Left colon (tissue), 2 donors: ENCODE results near the gene ST8SIA6. TPM values are rescaled to one million over a fixed set of nuclear protein-coding genes. Genes with fewer than 3 reads are reported as not detected.
"Not testable (repeated sequence)": the region's sequence is repeated elsewhere in the genome, so short reads cannot be mapped to it uniquely, and the experiment has no call there.

Experiments used
- ATAC-seq: fragments of 200-7000 bp; cut with Tn5 transposase; one replicate; pipeline ENCODE4 v1.9.1; 2020; ENCODE audit warnings: mild to moderate bottlenecking, moderate library complexity
- DNase-seq, 2 donors: peaks; one replicate each; pipeline ENCODE4 v3.0.0-alpha.2; 2020
- intact Hi-C, 2 donors: fragments of 100-400 bp; cut with DNase I in 1 of 2; cut with micrococcal nuclease in 1 of 2; formaldehyde crosslinking; loops; one replicate each; pipeline versions ENCODE4 v1.11.2 to v1.14.0; 2022; cut with DNase I, micrococcal nuclease
- long read RNA-seq: library from polyadenylated mRNA; unstranded; transcript quantifications from one replicate; pipeline ENCODE4 v2.0.0, GENCODE V29; 2021
- total RNA-seq, 2 donors: library from RNA; stranded (reverse); fragmentation: NEBNext Ultra II Directional; extraction: Animal tissue kit (Norgen Biotek cat#: 25700); gene quantifications; one replicate each; pipeline ENCODE4 v1.2.1, GENCODE V29; 2021
- donor health status: DM: no; HTN: no; CAD: no.
- donor health status: DM: yes; HTN: yes; CAD: no.

The ST8SIA6 gene, protein sequence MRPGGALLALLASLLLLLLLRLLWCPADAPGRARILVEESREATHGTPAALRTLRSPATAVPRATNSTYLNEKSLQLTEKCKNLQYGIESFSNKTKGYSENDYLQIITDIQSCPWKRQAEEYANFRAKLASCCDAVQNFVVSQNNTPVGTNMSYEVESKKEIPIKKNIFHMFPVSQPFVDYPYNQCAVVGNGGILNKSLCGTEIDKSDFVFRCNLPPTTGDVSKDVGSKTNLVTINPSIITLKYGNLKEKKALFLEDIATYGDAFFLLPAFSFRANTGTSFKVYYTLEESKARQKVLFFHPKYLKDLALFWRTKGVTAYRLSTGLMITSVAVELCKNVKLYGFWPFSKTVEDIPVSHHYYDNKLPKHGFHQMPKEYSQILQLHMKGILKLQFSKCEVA
- total RNA-seq, result 1 to 10 TPM; 1.1 to 3.7 TPM
- long read RNA-seq, partial matches to known transcripts, result 2 of 5 reads
- long read RNA-seq, other reads (novel, unspliced or antisense), result 2 of 5 reads

DNA sequence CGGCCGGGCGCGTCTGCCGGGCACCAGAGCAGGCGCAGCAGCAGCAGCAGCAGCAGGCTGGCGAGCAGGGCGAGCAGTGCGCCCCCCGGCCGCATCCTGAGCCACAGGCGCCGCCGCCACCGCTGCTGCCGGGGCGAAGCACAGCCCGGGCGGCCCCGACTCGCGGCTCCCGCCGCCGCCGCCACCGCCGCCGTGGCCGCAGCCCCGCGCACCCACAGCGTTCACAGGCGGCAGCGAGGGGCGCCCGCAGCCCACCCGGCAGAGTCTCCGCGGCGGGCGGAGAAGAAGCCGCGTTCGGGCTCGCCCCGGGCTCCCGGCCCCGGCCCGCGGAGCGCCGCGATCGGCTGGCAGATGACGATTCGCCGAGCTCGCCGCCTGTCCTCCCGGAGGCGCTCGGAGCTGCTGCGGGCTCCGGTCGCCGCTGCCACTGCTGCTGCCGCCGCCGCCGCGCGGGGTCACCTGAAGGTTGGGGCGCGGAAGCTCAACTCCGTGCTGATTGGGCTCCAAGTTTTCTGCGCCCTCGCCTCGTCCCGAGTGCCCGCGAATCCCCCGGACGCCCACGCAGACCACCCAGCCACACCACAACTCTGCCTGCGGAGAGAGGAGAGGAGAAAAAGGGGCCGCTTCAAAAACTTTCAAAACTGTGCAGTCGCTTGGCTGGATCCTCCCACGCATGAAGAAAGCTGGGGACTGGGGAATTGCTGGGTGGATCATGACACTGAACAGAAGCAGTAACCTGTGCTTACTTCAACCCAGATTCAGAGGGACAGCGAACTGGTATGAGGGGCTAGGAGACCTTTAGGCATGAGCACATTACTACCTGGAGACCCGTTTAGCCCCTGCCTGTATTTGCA lies at the start of gene ST8SIA6:
ST8SIA6 (minus strand) TSS at position 435 of the 854 bp plus-strand sequence; CDS start at position 95, 340 bp downstream.
- ATAC-seq (peak; percentile 81), DNase-seq (peak; percentile 37 to 69)
- intact Hi-C loops, result no loop called here

GRCh38 chr10:17503795-17504194 lies 49.4 kb upstream of the ST8SIA6 start:
- intact Hi-C loops, result no loop called here
- ATAC-seq (no peak), DNase-seq (no peak)

DNA sequence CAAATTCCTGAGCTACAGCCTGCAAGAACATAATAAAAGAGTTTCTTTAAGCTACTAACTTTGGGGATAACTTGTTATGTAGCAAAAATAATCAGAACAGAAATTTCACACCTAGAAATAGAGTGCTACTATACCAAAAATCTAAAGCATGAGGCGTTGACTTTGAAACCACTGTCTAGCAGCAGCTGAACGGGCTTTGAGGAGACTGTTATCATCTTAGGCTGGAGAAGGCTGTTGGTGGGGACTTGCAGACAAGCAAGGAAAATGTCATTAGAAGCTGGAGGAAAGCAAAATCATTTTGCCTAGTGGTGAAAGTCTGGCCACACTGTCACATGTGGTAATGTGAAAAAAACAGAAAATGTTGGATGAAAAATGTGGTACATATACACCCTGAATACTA lies 48.4 kb upstream of the ST8SIA6 start:
- no peak for DNase-seq
- intact Hi-C loops, result no loop called here
- no peak for ATAC-seq

- ATAC-seq, DNase-seq, intact Hi-C loops: not testable (repeated sequence)
Observed at GRCh38 chr10:17499014-17499413, 44.6 kb upstream of the ST8SIA6 start.

DNA sequence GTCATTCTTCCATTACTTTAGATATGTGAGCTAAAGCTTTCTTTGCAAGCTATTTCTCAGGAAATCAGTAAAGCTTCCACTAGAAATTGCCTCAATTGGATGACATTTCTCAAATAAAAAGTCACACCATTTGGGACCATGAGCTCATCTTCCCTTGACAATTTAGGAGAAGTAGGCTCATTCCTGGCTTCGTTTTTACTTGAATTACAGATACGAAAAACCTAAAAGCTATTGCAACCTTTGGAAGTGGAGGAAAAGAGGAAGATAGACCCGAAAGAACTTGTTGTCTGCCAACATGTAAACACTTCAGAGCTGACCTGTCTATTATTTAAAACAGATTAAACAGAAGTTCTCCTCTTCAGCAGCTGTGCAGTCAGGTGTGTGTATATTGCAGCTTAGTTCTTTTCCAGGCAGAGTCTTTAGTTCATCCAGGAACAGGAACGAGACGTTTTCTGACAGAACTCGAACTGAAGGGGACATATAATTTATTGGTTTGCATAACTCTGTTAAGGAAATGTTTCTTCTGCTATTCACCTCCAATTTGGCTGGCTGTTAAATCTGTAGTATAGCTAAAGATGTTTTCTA lies 43.1 kb upstream of the ST8SIA6 start:
- ATAC-seq, result no peak
- intact Hi-C loops, result no loop called here

DNA sequence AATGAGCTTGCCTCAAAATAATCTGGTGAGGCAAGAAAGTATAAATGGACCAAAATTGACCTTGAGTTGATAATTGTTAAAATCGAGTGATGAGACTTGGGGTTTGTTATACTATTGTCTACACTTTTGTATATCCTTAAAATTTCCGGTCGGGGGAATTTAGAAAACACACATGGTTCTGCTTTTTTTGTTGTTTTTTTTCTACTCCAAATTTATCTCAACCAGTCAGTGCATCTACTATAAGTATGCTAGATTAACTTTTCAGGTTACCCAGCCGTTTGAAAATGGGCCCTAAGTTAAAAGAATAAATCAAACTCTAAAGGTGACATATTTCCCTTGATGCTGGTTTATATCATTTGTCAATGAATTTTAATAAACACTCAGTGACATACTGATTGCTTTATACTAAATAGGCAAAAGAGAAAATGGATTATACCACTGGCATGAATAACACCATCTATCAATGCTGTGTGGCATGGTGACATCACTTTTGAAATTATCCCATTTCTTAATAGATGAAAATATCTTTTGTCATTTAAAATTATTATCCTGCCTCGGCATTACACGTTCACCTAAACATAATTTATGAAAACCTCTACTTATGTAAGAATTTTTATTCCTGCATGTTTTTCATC lies 40.3 kb upstream of the ST8SIA6 start:
- DNase-seq, result no peak
- intact Hi-C loops, result no loop called here
- ATAC-seq, result no peak

More for the DNA sequence above, 43.1 kb upstream of the ST8SIA6 start:
- DNase-seq, result no peak

- ATAC-seq, result no peak
- intact Hi-C loops, result no loop called here
- DNase-seq, result no peak
Observed at GRCh38 chr10:17488848-17489247, 34.5 kb upstream of the ST8SIA6 start.

DNA sequence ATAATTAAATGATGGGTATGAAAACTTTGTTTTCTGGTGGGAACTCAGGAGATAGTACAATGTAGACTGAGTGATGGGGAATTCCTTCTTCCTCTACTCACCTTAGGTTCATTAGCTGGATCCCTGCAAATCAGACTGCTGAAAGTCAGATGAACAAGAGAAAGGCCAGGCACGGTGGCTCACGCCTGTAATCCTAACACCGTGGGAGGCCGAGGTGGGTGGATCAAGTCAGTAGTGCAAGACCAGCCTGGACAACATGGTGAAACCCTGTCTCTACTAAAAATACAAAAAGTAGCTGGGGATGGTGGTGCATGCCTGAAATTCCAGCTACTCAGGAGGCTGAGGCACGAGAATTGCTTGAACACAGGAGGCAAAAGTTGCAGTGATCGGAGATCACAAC lies 28.7 kb upstream of the ST8SIA6 start:
- ATAC-seq, result no peak
- DNase-seq, result no peak
- intact Hi-C loops, result no loop called here

DNA sequence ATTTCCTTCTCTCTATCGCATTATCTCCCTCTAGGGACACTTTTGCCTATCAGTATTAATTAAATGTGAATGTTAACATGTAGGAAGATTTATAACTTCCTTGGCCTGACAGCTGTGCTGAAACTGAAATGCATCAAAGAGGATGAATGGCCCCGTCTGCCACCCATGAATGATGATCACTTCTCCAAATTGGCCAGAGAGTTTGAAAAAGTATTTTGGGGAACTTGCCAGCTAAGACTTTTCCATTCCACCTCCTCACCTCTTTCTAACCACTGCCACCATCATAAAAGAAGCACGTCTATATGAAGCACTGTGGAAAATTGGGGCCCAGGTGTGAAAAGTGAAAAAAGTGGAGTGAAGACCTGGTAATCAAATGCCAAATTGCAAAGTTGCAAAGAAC lies 25.4 kb upstream of the ST8SIA6 start:
- no peak for DNase-seq
- intact Hi-C loops, result no loop called here
- ATAC-seq, result no peak

DNA sequence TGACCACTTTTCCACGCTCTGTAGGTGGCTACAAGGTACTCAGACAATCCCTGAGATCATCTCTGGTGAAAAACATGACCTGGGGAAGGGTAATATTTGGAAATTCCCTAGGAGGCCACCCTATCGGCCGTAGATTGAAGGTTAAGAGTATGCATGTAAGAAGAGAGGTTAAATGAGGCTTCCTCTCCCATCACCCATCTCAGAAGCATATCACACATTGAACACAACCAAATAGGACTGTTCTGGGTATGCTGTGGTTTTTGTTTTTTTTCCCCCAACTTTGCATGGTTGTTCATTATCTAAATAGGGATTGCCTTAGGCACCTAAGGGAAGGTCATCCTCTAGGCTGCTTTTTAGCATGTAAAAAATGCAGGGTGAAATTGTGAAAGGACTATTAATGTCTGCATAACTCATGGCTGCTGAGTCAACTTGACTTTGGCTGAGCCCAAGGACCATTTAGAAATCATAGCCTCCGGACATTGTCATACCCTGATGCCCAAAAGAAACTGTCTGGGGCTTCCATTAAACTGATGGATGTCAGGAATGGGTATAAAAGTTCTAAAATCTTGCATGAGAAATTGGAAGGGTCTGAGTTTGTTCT lies 24.7 kb upstream of the ST8SIA6 start:
- ATAC-seq (no peak), DNase-seq (no peak)
- intact Hi-C loops, result no loop called here

GRCh38 chr10:17476073-17476472 lies 21.7 kb upstream of the ST8SIA6 start:
- ATAC-seq, result no peak
- intact Hi-C loops, result no loop called here
- DNase-seq, result no peak

DNA sequence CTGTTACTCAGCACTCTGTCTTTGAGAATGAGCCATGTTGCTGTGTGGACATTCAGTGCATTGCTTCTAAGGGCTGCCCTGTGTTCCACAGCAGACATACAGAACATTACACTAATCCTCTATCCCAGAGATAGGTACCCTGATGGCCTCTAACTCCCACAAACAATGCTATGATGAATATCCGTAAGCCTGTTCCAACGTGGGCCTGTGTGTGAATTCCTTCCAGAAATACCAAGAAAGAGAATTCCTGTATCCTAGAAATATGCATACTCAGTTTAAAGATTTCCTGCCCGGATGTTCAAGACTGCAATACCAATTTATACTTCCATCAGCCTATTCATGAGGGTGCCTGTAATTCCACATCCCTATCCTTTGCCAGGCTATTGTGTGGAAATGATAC lies 21.3 kb upstream of the ST8SIA6 start:
- DNase-seq, result no peak
- no peak for ATAC-seq
- intact Hi-C loops, result no loop called here

- ATAC-seq (no peak), DNase-seq (no peak)
- intact Hi-C loops, result no loop called here
Observed at GRCh38 chr10:17474595-17475323, 20.4 kb upstream of the ST8SIA6 start.

DNA sequence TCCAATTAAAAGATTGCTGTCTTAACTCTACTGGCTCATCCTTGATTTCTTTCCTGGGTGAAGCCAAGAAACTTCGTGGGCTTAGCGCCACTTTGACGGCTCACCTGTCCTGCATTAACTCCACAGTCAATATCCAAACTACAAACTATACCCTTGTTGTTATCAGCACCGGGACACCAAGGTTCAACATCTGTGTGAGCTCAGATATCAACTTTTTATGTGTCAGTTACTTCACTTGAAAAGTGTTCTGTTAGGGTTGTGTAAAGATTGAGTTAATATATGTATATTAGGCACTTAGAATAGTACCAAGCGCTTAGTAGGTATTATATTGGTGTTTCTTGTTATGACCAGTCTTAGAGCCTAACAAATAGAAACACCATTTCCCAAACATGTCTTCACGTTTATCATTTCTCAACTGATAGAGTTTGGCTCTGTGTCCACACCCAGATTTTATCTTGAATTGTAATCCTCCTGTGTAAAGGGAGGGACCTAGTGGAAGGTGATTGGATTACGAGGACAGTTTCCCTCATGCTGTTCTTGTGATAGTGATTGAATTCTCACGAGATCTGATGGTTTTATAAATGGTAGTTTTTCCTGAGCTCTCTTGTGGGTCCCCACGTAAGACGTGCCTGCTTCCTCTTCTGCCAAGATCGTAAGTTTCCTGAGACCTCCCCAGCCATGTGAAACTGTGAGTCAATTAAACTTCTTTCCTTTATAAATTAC lies 19.0 kb upstream of the ST8SIA6 start:
- DNase-seq, result no peak
- intact Hi-C loops, result no loop called here
- ATAC-seq, result no peak

DNA sequence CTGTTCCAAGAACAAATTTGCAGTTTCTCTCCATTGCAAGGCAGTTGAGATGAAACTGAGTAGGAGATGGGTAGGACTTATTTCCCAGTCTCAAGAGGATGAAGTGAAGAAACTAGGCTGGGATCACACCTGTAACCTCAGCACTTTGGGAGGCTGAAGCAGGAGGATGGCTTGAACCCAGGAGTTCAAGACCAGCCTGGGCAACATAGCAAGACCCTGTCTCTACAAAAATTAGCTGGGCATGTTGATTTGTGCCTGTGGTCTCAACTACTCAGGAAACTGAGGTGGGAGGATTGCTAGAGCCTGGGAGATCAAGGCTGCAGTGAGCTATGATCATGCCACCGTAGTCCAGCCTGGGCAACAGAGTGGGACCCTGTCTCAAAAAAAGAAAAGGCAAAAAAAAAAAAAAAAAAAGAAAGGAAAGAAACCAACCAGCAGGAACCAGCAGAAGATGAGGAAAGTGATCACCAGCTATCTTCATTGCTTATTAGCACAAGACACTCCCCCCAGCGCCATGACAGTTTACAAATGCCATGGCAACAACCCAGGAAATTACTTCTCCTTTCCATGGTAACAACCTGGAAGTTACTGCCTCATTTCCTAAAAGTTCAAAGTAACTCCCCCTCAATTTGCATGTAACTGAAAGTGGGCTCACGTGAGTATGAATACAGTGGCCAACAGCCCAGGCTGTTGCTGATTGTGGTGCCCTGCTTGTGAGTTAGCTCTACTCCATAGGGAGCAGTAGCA lies 18.3 kb upstream of the ST8SIA6 start:
- intact Hi-C loops, result no loop called here
- DNase-seq (no peak), ATAC-seq (no peak)

- ATAC-seq, result no peak
- no peak for DNase-seq
- intact Hi-C loops, result no loop called here
Observed at GRCh38 chr10:17470246-17470645, 15.9 kb upstream of the ST8SIA6 start.
